ENCODE results near the gene RIN1. TPM values are rescaled to one million over a fixed set of nuclear protein-coding genes. Genes with fewer than 3 reads are reported as not detected.
"Not testable (repeated sequence)": the region's sequence is repeated elsewhere in the genome, so short reads cannot be mapped to it uniquely, and the experiment has no call there.

RIN1 gene
- total RNA-seq, 2 donors from 2014 or later, result 0.43 to 2.1 TPM

GRCh38 chr11:66324664-66325063, 11.6 kb downstream of the RIN1 start:
- no peak overlapping the region for H3K4me3 Mint-ChIP-seq
- H3K36me3 Mint-ChIP-seq, result no peaks in the 10 kb centered on the region
- no peak overlapping the region for H3K27ac Mint-ChIP-seq
- ATAC-seq (no peak), DNase-seq (ENCODE audit: low spot score) (no peak)
- peaks cover 7 to 12% of the 10 kb centered on the region in 2 donors for H3K27me3 Mint-ChIP-seq
- no peaks in the 10 kb centered on the region for H3K9me3 Mint-ChIP-seq
- peaks cover 25 to 27% of the 10 kb centered on the region in 2 donors for H3K4me1 Mint-ChIP-seq (ENCODE audit: low read depth in 2 of 2)

- peaks cover 16 to 19% of the 10 kb centered on the region in 2 donors for H3K27me3 Mint-ChIP-seq
- no peak for ATAC-seq
- no peaks in the 10 kb centered on the region for H3K9me3 Mint-ChIP-seq
- H3K4me3 Mint-ChIP-seq, result no peak overlapping the region
- DNase-seq (ENCODE audit: low spot score), result peak; percentile 49
- no peaks in the 10 kb centered on the region for H3K36me3 Mint-ChIP-seq
- peaks cover 29 to 30% of the 10 kb centered on the region in 2 donors for H3K4me1 Mint-ChIP-seq (ENCODE audit: low read depth in 2 of 2)
- H3K27ac Mint-ChIP-seq, result peak overlapping the region in 1 of 2 donors; percentile 15
Measured at GRCh38 chr11:66323684-66324083, 12.6 kb downstream of the RIN1 start.

GRCh38 chr11:66322732-66323427, 13.4 kb downstream of the RIN1 start:
- Mint-ChIP-seq H3K9me3 (no peaks in the 10 kb centered on the region), H3K36me3 (no peaks in the 10 kb centered on the region), H3K4me3 (no peak overlapping the region), H3K4me1 (ENCODE audit: low read depth in 2 of 2) (peaks cover 25 to 27% of the 10 kb centered on the region in 2 donors), H3K27me3 (peaks cover 19 to 22% of the 10 kb centered on the region in 2 donors), H3K27ac (peak overlapping the region in 1 of 2 donors; percentile 15)
- DNase-seq (ENCODE audit: low spot score) (peak; percentile 23), ATAC-seq (no peak)

GRCh38 chr11:66321606-66322005, 14.6 kb downstream of the RIN1 start:
- no peaks in the 10 kb centered on the region for H3K36me3 Mint-ChIP-seq
- peaks cover 16 to 24% of the 10 kb centered on the region in 2 donors for H3K4me1 Mint-ChIP-seq (ENCODE audit: low read depth in 2 of 2)
- H3K9me3 Mint-ChIP-seq, result no peaks in the 10 kb centered on the region
- ATAC-seq (no peak), DNase-seq (ENCODE audit: low spot score) (no peak)
- H3K27me3 Mint-ChIP-seq, result peaks cover 19 to 22% of the 10 kb centered on the region in 2 donors
- H3K4me3 Mint-ChIP-seq, result no peak overlapping the region
- no peak overlapping the region for H3K27ac Mint-ChIP-seq

- DNase-seq (ENCODE audit: low spot score); H3K4me3 Mint-ChIP-seq; H3K9me3 Mint-ChIP-seq; H3K36me3 Mint-ChIP-seq; ATAC-seq; H3K27ac Mint-ChIP-seq: not testable (repeated sequence)
- Mint-ChIP-seq H3K4me1 (ENCODE audit: low read depth in 2 of 2) (peaks cover 11 to 21% of the 10 kb centered on the region in 2 donors), H3K27me3 (peaks cover 22 to 24% of the 10 kb centered on the region in 2 donors)
Measured at GRCh38 chr11:66320748-66321147, 15.5 kb downstream of the RIN1 start.

- H3K27ac Mint-ChIP-seq; H3K4me3 Mint-ChIP-seq; H3K36me3 Mint-ChIP-seq; ATAC-seq; DNase-seq (ENCODE audit: low spot score); H3K9me3 Mint-ChIP-seq: not testable (repeated sequence)
- Mint-ChIP-seq H3K27me3 (peaks cover 27 to 28% of the 10 kb centered on the region in 2 donors), H3K4me1 (ENCODE audit: low read depth in 2 of 2) (peaks cover 12 to 24% of the 10 kb centered on the region in 2 donors)
Measured at GRCh38 chr11:66320289-66320688, 15.9 kb downstream of the RIN1 start.

- Mint-ChIP-seq H3K27me3 (peaks cover 28 to 29% of the 10 kb centered on the region in 2 donors), H3K27ac (peak overlapping the region in 1 of 2 donors; percentile 50), H3K9me3 (no peaks in the 10 kb centered on the region), H3K4me1 (ENCODE audit: low read depth in 2 of 2) (peaks cover 20 to 25% of the 10 kb centered on the region in 2 donors), H3K4me3 (peak overlapping the region; percentile 25), H3K36me3 (no peaks in the 10 kb centered on the region)
- no peak for DNase-seq (ENCODE audit: low spot score)
- no peak for ATAC-seq
Measured at GRCh38 chr11:66318600-66318970, 17.6 kb downstream of the RIN1 start.

GRCh38 chr11:66317723-66318599, 18.3 kb downstream of the RIN1 start:
- no peak overlapping the region for H3K27ac Mint-ChIP-seq
- peaks cover 20 to 25% of the 10 kb centered on the region in 2 donors for H3K4me1 Mint-ChIP-seq (ENCODE audit: low read depth in 2 of 2)
- H3K27me3 Mint-ChIP-seq, result peaks cover 23 to 29% of the 10 kb centered on the region in 2 donors
- no peaks in the 10 kb centered on the region for H3K9me3 Mint-ChIP-seq
- DNase-seq (ENCODE audit: low spot score) (peak; percentile 53), ATAC-seq (peak in 1 of 2 donors; percentile 63)
- H3K36me3 Mint-ChIP-seq, result no peaks in the 10 kb centered on the region
- peak overlapping the region; percentile 25 for H3K4me3 Mint-ChIP-seq

- Mint-ChIP-seq H3K27ac (no peak overlapping the region), H3K4me1 (ENCODE audit: low read depth in 2 of 2) (peaks cover 20 to 24% of the 10 kb centered on the region in 2 donors), H3K36me3 (no peaks in the 10 kb centered on the region), H3K9me3 (no peaks in the 10 kb centered on the region), H3K4me3 (no peak overlapping the region), H3K27me3 (peaks cover 23 to 27% of the 10 kb centered on the region in 2 donors)
- ATAC-seq, result no peak
- DNase-seq (ENCODE audit: low spot score), result peak; percentile 47
Measured at GRCh38 chr11:66317322-66317722, 18.9 kb downstream of the RIN1 start.

GRCh38 chr11:66316849-66317251, 19.4 kb downstream of the RIN1 start, which contains the start of gene CD248:
CD248 (minus strand) TSS chr11:66317044; CDS start chr11:66317027, 17 bp downstream.
- ATAC-seq (no peak), DNase-seq (ENCODE audit: low spot score) (peak; percentile 46)
- no peaks in the 10 kb centered on the region for H3K9me3 Mint-ChIP-seq
- H3K4me1 Mint-ChIP-seq (ENCODE audit: low read depth in 2 of 2), result peaks cover 22 to 27% of the 10 kb centered on the region in 2 donors
- peaks cover 23 to 26% of the 10 kb centered on the region in 2 donors for H3K27me3 Mint-ChIP-seq
- no peaks in the 10 kb centered on the region for H3K36me3 Mint-ChIP-seq
- no peak within 1 kb of the TSS for H3K4me3 Mint-ChIP-seq
- H3K27ac Mint-ChIP-seq, result peak within 1 kb of the TSS; percentile 25 to 67

GRCh38 chr11:66315921-66316811, 20.1 kb downstream of the RIN1 start:
- Mint-ChIP-seq H3K27ac (peak overlapping the region; percentile 25 to 67), H3K36me3 (no peaks in the 10 kb centered on the region), H3K4me1 (ENCODE audit: low read depth in 2 of 2) (peaks cover 25 to 31% of the 10 kb centered on the region in 2 donors), H3K27me3 (peaks cover 23 to 26% of the 10 kb centered on the region in 2 donors), H3K9me3 (no peaks in the 10 kb centered on the region), H3K4me3 (no peak overlapping the region)
- peak; percentile 54 for DNase-seq (ENCODE audit: low spot score)
- ATAC-seq, result no peak

- DNase-seq (ENCODE audit: low spot score) (peak; percentile 39), ATAC-seq (no peak)
- Mint-ChIP-seq H3K27ac (peak overlapping the region; percentile 25 to 67), H3K4me1 (ENCODE audit: low read depth in 2 of 2) (peaks cover 25 to 31% of the 10 kb centered on the region in 2 donors), H3K9me3 (no peaks in the 10 kb centered on the region), H3K36me3 (no peaks in the 10 kb centered on the region), H3K27me3 (peaks cover 23 to 26% of the 10 kb centered on the region in 2 donors), H3K4me3 (peak overlapping the region; percentile 47)
Measured at GRCh38 chr11:66315498-66315885, 20.7 kb downstream of the RIN1 start.
